Ammon's horn (tissue), 1 donor: Measurements from ENCODE around the gene ZNF521.

Experiments
- DNase-seq: peaks from one replicate; pipeline ENCODE4 v3.0.0-alpha.2; 2016; ENCODE audit warnings: low spot score

The ZNF521 gene

GRCh38 chr18:25250474-25250851 is 101.5 kb downstream of the ZNF521 start:
- no peak for DNase-seq

- no peak for DNase-seq
Measured at GRCh38 chr18:25248755-25249154, 103.2 kb downstream of the ZNF521 start.

- DNase-seq: no peak
Measured at GRCh38 chr18:25247725-25248124, 104.2 kb downstream of the ZNF521 start.

GRCh38 chr18:25244924-25245698 is 106.9 kb downstream of the ZNF521 start:
- no peak for DNase-seq

DNA sequence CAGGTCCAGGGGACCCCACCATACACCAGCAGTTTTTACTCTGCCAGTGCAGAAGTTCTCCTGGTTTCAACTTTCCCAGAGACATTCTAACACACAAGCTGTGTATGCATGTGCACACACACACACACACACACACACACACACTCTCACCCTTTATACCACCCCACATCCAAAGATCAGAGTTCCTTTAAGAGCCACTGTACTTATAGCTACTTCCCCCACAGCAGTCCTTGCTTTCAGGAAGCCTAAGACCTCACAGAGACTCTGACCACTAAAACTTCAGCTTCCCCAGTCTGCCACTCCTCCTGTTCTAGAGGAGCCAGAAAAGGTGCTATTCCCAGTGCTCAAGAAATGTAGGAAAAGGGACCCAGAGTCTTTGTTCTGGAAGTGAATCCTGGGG is 107.8 kb downstream of the ZNF521 start:
- no peak for DNase-seq

- no peak for DNase-seq
Measured at GRCh38 chr18:25243754-25244153, 108.2 kb downstream of the ZNF521 start.

- no peak for DNase-seq
Measured at GRCh38 chr18:25243257-25243656, 108.7 kb downstream of the ZNF521 start.

DNA sequence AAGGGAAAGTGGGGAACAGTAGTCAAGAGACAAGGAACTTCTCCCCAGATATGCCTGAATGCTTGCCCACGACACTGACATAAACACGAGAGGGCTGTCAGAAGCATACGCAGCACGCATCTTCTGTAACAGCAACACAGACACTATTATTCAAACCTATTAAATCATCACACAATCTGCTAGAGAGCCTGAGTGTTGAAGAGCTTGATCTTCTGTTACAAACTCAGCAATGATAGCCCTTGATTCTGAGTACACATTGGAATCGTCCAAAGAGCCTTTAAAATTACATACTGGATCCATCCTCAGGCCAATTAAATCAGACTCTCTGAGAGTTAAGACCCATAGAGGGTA is 111.6 kb downstream of the ZNF521 start:
- DNase-seq: no peak

GRCh38 chr18:25239581-25240419 is 112.2 kb downstream of the ZNF521 start:
- no peak for DNase-seq

DNA sequence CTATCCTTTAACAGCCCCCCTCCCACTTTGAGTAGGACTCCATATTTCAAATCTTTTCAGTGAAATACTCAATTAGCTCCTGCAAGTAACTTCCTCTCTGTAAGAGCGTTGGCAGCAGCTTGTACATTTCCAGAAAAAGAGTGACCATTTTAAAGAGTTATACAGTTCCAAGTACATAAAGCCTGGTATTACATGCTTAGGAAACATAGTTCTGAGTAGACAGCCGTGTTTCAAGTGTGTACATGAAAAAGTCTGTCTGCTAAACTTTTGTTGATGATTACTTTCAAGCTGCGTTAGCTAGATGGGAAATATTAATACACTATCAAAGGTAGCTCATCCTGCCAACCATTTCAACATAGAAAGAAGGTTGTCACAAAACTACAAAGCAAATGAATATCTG is 112.8 kb downstream of the ZNF521 start:
- no peak for DNase-seq

- no peak for DNase-seq
Measured at GRCh38 chr18:25237571-25238267, 114.2 kb downstream of the ZNF521 start.

- no peak for DNase-seq
Measured at GRCh38 chr18:25236736-25237135, 115.2 kb downstream of the ZNF521 start.

DNA sequence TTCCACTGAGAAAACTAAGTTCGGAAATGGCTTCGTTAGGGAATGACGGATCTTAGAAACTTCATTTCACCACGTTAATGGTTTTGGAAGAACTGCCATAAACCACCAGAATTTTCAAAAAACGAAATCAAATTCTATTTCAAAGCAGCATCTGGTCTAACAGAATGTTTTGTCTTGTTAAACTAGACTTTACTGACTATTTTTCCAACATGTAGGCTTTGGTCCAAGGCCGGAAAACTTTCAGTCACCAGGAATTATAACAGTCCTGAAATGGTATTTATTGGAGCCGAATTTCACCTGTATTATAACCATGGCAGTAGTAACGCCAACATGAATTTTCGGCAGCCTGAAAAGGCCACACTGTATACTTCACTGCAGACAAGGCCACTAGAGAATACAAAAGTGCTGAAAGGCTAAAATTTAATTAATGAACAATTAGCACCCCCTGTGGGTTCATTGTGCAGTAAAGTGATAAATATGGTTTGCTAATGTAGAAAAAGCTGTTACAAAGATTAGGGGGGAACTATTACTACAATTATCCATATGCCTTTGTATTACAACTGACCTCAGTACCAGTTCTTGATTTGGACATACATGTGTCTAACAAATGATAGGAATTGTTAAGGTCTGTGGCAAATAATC is 116.4 kb downstream of the ZNF521 start:
- DNase-seq: no peak

GRCh38 chr18:25234740-25235345 is 117.1 kb downstream of the ZNF521 start:
- DNase-seq: no peak

GRCh38 chr18:25234322-25234639 is 117.7 kb downstream of the ZNF521 start:
- DNase-seq: no peak

DNA sequence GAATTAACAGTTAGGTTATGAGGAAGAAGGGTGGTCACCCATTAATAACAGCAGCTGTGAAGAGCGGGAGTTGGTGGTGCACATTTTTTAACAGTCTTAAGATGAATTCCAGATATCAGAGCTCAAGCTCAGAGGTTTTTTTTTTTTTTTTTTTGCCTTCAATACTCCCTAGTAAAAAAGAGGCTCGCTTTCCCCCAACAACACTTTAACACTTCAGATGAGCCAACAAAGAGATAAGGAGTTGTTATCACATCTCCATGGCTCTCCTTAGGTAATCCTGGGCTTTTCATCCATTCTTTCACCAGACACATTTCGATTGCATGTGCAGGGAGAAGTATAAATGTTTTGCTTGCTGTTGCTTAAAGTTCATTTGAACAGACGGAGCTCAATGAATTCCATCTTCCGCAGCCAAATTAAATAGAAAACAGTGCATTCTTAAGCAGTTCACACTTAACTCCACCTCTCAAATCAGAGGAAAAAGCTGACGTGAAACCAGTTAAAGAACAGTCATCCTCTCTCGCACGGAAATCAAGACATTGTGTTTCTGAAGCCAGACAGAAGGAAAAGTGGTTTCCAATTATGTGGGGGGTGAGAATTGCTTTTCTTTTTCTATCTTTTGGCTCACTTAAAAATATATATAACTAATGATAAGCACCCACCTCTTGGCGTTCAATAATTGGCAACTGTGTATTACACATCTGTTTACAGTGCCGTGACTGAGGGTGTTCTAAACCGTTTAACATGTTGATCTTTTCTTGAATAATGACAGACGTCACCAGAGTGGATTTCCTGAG is 118.2 kb downstream of the ZNF521 start:
- DNase-seq: no peak

GRCh38 chr18:25231327-25231691 is 120.7 kb downstream of the ZNF521 start:
- no peak for DNase-seq

DNA sequence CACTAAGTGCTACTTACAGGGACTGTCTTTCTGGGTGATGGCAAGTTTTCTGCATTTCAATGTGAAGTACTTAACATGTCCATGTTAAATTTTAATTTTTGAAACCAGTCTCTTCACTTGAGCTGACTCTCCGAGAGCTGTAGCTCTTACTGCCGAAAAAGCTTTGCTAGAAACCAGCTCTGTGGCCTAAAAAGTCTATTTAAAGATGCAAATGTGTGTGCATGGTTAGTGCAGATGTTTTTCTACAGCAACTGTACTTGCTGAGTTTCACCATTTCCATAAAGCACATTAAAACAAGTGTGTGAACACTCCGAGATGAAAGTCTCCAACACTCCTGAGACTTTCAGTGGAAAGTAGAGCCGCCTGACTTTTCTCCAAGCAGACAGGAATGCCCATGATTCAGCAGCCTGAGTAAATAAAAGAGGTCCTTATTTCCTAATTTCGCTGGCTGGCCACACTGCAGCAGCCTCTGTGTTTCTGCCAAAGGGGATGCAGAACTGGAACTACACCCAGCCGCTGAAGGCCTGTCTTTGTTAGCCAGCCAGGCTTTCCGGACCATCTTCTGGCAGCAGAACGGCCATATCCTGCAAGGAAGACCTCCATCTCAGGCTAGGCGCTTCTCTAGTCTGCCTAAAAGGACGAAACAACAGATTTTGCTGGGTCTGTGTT is 121.2 kb downstream of the ZNF521 start:
- DNase-seq: peak; percentile 94

DNA sequence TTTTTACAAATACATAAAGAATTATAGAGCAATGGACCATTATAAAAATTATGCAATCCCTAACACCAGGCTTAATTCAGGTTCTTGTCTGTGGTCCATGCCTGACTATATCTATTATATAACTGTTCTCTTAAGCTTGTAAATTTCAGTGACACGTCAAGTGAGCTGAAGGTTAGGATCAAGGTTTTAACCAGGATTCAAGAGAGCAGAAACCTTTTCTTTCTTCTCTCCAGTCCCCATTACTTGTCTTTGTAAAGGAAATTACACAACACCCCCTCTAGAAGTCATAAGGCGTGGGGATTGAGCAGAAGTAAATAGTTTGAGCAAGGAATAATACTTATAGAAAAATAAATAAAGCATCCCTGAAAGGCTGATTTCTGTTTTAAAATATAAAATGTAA is 122.0 kb downstream of the ZNF521 start:
- no peak for DNase-seq

- peak; percentile 33 for DNase-seq
Measured at GRCh38 chr18:25229081-25229480, 122.9 kb downstream of the ZNF521 start.

DNA sequence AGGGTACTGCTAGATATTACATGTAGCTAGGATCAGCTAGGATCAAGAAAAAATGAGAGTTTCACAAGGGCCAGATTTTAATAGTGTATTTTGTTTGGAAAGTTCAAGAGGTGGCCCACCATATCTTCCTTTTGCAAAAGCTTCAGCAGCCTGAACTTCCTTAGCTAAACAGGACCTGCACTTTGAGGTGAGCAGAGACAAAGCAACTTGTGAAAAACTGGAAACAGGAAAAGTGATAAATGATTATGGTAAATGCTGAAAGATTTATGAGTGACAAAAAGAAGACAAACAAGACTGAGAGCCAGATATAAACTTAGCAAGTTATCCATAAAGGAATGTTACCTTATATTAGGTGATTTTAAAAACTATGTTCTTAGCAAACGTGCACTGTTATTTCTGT is 123.6 kb downstream of the ZNF521 start:
- DNase-seq: no peak
